Glutamatergic neuron (in vitro differentiated cells): ENCODE results near the gene AKAP8L. TPM values are rescaled to one million over a fixed set of nuclear protein-coding genes. Genes with fewer than 3 reads are reported as not detected.
A peak's percentile ranks its signal among the peaks of the same experiment; 100 is the strongest.

Experiments used
- DNase-seq: peaks from one replicate; pipeline ENCODE4 v3.0.0; 2022
- H3K27ac Mint-ChIP-seq: one replicate; pipeline ENCODE4 v1.8.0; 2020; ENCODE audit warnings: mild to moderate bottlenecking, mixed read lengths, inconsistent platforms; ENCODE audit not compliant: unreplicated experiment
- H3K27me3 Mint-ChIP-seq: one replicate; pipeline ENCODE4 v1.8.0; 2020; ENCODE audit warnings: mild to moderate bottlenecking, moderate library complexity, mixed read lengths, inconsistent platforms; ENCODE audit not compliant: unreplicated experiment
- H3K36me3 Mint-ChIP-seq: one replicate; pipeline ENCODE4 v1.8.0; 2020; ENCODE audit warnings: mild to moderate bottlenecking, mixed read lengths, inconsistent platforms; ENCODE audit not compliant: unreplicated experiment
- H3K4me1 Mint-ChIP-seq: one replicate; pipeline ENCODE4 v1.8.0; 2020; ENCODE audit warnings: mild to moderate bottlenecking, low read depth, mixed read lengths, inconsistent platforms; ENCODE audit not compliant: unreplicated experiment
- H3K4me3 Mint-ChIP-seq: one replicate; pipeline ENCODE4 v1.8.0; 2020; ENCODE audit warnings: mild to moderate bottlenecking, mixed read lengths, inconsistent platforms; ENCODE audit not compliant: unreplicated experiment
- H3K9me3 Mint-ChIP-seq: one replicate; pipeline ENCODE4 v1.8.0; 2020; ENCODE audit warnings: mild to moderate bottlenecking, moderate library complexity, mixed read lengths, inconsistent platforms; ENCODE audit not compliant: unreplicated experiment
- microRNA-seq: library from miRNA; unstranded; fragments of <30 nt; microRNA quantifications from one replicate; pipeline ENCODE4, GENCODE V29; 2020; ENCODE audit not compliant: unreplicated experiment
- total RNA-seq: library from RNA; stranded (reverse); fragmentation: NEBNext Ultra II Directional; extraction: Animal tissue kit (Norgen Biotek cat#: 25700); gene quantifications from one replicate; pipeline ENCODE4 v1.2.1, GENCODE V29; 2021; ENCODE audit not compliant: unreplicated experiment
- TF ChIP-seq, protein P1 (sequence below): fragments of 200-600 bp; sonication (generic); IDR thresholded peaks from one replicate; pipeline ENCODE4 v1.5.0; 2021; ENCODE audit not compliant: partially characterized antibody, unreplicated experiment

AKAP8L gene
- total RNA-seq, 1 donor from 2014 or later: 354 TPM

GRCh38 chr19:15330801-15331418 is 87.9 kb downstream of the AKAP8L start:
- peaks cover 12% of the 10 kb centered on the region for H3K27me3 Mint-ChIP-seq
- peaks cover 9% of the 10 kb centered on the region for H3K9me3 Mint-ChIP-seq
- peak overlapping the region; percentile 94 for H3K27ac Mint-ChIP-seq
- peak overlapping the region; percentile 96 for H3K4me3 Mint-ChIP-seq
- TF ChIP-seq, protein P1, sequence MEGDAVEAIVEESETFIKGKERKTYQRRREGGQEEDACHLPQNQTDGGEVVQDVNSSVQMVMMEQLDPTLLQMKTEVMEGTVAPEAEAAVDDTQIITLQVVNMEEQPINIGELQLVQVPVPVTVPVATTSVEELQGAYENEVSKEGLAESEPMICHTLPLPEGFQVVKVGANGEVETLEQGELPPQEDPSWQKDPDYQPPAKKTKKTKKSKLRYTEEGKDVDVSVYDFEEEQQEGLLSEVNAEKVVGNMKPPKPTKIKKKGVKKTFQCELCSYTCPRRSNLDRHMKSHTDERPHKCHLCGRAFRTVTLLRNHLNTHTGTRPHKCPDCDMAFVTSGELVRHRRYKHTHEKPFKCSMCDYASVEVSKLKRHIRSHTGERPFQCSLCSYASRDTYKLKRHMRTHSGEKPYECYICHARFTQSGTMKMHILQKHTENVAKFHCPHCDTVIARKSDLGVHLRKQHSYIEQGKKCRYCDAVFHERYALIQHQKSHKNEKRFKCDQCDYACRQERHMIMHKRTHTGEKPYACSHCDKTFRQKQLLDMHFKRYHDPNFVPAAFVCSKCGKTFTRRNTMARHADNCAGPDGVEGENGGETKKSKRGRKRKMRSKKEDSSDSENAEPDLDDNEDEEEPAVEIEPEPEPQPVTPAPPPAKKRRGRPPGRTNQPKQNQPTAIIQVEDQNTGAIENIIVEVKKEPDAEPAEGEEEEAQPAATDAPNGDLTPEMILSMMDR: no peak
- DNase-seq: no peak
- peaks cover 21% of the 10 kb centered on the region for H3K4me1 Mint-ChIP-seq
- no peaks in the 10 kb centered on the region for H3K36me3 Mint-ChIP-seq

Small RNA genes lying within 50 kb of the gene (microRNA-seq; reads per million reads assigned to microRNA genes)
- not detected for gene MIR1470

Other genes starting within 250 kb of the AKAP8L start
- 3.6 TPM for gene NOTCH3, start 218.0 kb downstream of the AKAP8L start, total RNA-seq
- 0.61 TPM for gene EPHX3, start 186.5 kb downstream of the AKAP8L start, total RNA-seq
- gene BRD4, start 86.4 kb downstream of the AKAP8L start, total RNA-seq: 162 TPM
- 28.9 TPM for gene AKAP8, start 39.2 kb downstream of the AKAP8L start, total RNA-seq
- gene WIZ, start 31.0 kb upstream of the AKAP8L start, total RNA-seq: 106 TPM
- not detected for gene RASAL3, start 45.6 kb upstream of the AKAP8L start, total RNA-seq
- gene PGLYRP2, start 60.5 kb upstream of the AKAP8L start, total RNA-seq: not detected
- gene CYP4F22, start 89.5 kb upstream of the AKAP8L start, total RNA-seq: not detected
- gene CYP4F8, start 196.2 kb upstream of the AKAP8L start, total RNA-seq: not detected
- not detected for gene CYP4F3, start 221.9 kb upstream of the AKAP8L start, total RNA-seq